ENCODE results near the gene FAU.
A peak's percentile ranks its signal among the peaks of the same experiment; 100 is the strongest.

Gene FAU

DNA sequence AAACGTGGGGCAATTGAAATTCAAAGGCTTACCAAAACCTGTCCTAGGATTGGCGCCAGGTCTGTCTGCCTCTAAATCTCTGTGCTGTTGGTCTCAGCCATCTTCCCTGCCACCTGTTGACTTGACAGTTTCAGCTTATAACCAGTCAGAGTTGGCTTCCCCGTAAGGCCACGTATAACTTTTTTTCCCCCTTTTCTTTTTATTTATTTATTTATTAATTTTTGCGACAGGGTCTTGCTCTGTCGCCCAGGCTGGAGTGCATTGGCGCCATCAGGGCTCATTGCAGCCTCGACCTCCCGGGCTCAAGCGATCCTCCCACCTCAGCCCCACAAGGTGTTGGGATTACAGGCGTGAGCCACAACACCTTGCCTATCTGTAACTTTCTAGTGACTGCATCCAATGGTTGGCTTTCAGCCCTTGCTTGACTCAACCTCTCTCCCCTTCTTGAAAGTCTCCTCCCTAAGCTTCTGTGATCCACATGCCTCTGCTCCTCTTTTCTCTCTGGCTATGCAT is 13.8 kb upstream of the FAU start:
- DNase-seq (ENCODE audit: low read depth in 2 of 2): no peak

DNA sequence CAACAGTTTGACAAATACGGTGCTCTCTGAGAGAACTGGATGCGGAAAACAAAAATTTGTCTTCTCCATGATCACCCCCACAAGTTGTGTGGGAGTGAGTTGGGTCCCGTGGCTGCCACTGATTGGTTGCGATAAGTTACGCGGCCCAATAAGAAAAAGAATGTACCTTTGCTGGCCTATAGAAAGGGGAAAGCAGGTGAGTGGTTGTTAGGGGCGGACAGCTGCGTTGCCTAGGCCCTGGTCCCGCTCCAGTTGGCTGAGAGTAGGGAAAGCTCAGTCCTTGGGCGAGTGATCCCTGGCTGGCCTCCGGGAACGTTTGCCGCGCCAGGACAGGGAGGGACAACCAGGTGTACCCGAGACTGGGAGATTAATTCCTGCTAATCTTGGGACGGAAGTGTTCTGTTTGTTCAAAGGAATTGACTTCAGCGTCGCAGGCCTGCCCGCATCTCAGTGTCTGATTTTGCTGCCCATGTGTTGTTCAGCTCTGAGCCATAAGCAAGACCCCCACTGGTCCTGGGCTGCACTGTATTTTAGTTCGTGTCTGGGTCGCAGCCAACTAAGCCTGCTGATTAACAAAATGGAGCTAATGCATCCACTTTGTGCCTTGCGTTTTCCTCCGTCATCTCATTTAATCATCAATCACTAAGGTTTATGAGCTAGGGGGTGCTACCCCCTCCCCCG is 13.2 kb upstream of the FAU start:
- DNase-seq (ENCODE audit: low read depth in 2 of 2): peak; percentile 65 to 77

DNA sequence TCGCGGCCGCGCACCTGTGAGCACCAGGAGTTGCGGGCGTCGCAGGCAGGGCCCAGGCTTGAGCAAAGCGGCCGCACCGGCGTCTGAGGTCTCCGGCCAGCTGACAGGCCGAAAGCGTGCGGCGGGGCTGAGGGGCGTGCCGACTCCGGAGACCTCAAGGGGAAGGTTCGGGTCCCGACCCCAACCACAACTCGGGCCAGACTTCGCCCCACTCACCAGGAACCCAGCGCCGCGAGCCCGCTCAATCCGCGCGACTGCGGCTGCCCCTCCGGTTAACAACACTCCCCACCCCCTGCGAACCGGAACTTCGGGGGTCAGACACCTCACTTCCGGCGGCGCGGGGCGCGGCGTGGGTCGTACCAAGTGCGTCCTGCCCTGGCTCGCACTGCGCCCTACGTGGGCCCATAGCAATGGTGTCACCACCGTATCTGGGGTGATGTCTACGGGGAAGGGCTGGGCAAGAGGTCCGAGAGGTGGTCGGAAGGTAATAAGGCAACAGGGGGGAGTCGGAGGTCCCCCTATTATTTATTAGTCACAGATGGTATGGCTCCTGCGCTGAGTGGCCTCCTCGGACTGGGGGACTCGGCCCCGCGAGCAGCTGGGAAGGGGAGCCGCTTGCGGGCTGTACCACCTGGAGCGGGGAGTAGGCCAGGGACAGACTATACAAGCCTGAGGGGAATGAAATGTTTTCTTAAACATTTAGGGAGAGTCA is 12.5 kb upstream of the FAU start, which contains the start of gene SYVN1:
SYVN1 (minus strand) TSS at position 280 of the 712 bp plus-strand sequence. CDS start 918 bp downstream, outside the sequence.
- DNase-seq (ENCODE audit: low read depth in 2 of 2): peak; percentile 84 to 86

DNA sequence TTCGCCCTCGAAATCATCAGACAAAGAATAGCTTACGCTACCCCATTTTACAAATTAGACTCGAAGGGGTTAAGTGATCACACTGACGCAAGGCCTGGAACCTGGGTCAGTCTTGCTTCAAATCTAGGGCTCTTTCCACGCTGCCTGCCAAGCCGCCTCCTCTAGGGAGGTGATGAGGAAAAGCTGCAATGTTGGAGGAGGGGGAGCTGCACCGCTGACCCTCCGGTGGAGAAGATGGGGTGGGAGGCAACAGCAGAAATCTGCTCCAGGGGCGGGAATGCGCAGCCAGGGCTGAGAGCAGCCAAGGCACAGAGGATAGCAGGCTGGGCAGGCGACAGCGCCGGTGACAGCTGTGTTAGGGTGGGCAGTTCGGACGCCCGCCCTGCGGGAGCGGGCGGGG is 11.8 kb upstream of the FAU start:
- no peak for DNase-seq (ENCODE audit: low read depth in 2 of 2)

DNA sequence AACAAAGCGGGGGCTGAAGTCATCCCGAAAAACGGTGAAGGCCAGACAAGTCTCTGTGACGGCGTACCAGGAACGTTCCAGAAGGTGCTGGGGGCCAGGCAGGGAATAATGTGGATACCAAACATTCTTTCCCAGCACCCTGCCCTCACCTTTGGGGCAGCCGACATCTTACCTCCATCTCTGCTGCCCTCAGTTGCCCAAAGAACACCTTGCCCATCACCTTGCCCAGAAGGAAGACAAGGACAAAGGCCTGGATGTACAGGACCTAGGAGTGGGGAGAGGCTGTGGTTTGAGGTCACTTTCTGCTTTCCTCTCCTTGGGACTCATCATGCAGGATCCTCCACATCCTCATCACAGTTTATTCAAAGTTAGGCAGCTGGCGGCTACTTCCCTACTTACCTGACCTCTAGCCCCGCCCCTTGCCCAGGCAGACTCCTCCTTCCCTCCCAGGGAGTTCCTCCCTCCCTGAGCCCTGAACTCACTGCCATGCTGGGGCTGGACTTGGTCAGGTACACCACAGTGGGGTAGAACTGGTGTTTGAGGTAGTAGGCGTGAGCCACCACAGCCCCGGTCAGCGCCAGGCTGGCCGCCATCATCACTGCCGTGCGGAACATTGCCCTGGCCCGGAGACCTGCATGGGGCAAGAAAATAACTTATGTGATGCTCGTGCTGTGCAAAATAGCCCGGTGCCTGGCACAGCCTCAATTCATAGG is 11.2 kb upstream of the FAU start:
- no peak for DNase-seq (ENCODE audit: low read depth in 2 of 2)

DNA sequence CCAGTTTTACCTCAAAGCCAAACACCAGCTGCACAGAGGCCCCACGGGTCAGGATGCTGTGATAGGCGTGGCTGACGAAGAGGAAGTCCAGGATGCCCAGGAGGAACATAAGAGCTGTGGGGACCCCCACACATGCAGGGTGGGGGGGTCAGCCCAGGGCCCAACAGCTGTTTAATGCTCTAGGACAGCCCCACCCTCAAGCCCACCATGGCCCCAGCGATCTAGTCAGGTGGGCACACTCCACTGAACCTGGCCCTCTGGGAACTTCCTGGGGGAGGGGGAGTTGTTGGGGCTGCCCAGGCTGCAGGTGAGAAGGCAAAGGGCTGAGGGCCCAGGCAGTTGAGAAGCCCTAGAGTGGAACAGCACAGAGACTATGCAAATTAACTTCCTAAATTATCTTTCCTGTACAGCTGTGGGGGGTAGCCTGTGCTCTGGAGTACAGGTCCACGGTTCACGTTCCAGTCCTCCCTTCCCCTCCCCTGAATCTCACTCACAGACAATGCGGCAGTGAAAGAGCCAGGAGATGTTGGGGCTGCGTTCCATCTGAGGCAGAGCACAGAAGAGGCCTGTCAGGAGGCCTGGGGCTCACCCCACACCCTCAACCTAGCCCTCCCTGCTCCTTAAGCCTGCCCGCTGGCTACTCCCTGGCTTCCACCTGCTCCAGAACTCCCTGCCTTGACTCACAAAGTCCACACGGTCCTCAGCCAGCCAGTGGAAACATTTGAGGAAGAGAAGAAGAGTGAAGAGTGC is 10.5 kb upstream of the FAU start:
- DNase-seq (ENCODE audit: low read depth in 2 of 2): no peak

DNA sequence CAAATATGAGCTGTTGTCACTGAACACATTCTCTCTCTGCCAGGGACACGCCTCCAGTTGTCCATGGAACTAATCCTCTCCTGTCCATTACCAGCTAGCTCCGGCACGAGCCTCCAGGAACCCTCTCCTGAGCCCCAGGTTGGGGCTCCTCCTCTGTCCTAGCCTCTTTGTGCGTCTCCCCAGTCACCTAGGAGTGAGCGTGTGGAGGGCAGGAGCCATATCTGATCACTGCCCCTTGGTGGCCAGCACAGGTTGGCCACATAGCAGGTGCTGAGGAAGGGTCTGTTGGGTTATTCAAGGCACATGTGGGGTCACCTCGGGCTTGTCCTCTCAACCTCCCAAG is 9.9 kb upstream of the FAU start:
- DNase-seq (ENCODE audit: low read depth in 2 of 2): no peak

DNA sequence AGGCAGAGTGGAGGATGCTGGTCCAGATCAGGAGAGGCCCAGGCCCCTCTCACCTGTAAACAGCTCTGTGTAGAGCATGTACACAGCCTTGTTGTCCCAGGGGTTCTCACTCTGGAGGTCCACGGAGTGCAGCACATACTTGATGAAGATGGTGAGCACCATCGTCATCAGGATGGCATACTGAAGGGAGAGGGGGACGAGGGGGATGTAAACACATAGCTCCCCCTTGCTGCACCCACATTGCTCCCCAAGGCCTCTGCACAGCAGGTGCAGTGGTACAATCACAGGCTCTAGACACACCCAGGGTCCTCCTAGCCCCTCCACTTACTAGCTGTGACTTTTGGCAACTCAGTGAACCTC is 9.5 kb upstream of the FAU start:
- DNase-seq (ENCODE audit: low read depth in 2 of 2): no peak

DNA sequence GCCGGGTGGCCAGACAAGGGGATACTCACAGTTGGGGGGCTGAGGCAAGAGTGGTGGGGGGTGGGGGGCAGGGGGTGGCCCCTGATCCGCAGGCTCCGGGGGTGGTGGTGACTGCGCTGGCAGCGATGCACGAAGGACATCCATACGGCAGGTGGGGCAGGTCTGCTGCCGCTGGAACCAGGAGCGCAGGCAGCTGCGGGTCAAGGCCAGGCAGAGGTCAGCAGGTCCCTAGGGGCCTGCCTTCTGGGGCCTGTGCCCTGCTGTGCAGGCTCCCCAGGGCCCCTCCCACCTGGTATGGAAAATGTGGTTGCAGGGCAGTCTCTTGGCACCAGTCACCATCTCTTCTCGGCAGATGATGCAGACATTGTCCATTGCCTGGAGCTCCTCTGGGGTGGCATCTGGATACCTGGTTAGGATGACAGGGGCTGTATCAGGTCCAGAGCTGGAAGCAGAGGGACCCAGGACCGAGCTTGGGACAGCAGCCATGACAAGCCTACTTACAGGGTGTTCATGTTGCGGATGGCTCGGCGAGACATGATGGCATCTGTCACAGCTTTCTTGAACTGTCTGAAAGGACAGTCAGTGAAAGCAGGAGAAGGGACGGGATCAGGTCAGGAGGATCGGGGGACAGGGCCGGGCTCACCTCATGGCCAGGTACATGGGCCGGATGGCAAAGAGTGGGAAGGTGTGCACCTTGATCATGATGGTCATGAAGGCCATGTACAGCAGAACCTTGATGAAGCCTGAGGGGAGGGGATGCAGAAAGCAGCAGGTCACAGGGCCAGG is 8.9 kb upstream of the FAU start:
- no peak for DNase-seq (ENCODE audit: low read depth in 2 of 2)

DNA sequence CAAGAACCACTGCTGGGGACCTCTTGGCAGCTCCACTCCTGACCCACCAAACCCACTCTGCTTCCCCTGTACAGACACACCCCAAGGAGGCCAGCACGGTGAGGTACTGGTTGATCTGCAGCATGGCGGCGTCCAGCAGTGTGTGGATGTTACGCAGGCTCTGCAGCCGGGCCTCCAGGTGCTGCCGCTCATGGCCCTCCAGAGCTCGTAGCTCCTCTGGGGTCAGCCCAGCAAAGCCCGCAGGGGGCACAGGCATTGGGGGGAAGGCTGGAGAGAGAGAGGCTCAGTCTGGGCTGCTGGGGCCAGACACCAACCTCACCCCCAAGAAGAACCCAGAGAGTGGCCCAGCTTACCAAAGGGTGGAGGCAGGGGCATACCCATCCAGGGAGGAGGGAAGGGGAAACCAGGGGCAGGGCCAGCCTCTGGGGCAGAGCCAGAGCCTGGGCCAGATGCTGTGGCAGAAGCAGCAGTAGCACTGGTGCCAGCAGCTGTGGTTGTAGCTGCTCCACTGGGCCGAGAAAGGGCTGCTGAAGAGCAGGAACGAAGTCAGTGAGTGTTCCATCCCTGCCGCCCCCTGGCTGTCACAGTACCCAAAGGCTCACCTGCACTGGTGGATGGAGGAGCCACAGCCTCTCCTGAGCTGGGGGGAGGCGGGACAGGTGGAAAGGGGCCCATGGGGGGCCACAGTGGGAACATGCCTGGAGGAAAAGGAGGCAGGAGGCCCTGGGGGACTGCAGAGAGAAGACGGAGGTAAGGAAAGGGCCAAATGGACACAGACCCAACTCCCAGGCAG is 7.9 kb upstream of the FAU start:
- no peak for DNase-seq (ENCODE audit: low read depth in 2 of 2)

DNA sequence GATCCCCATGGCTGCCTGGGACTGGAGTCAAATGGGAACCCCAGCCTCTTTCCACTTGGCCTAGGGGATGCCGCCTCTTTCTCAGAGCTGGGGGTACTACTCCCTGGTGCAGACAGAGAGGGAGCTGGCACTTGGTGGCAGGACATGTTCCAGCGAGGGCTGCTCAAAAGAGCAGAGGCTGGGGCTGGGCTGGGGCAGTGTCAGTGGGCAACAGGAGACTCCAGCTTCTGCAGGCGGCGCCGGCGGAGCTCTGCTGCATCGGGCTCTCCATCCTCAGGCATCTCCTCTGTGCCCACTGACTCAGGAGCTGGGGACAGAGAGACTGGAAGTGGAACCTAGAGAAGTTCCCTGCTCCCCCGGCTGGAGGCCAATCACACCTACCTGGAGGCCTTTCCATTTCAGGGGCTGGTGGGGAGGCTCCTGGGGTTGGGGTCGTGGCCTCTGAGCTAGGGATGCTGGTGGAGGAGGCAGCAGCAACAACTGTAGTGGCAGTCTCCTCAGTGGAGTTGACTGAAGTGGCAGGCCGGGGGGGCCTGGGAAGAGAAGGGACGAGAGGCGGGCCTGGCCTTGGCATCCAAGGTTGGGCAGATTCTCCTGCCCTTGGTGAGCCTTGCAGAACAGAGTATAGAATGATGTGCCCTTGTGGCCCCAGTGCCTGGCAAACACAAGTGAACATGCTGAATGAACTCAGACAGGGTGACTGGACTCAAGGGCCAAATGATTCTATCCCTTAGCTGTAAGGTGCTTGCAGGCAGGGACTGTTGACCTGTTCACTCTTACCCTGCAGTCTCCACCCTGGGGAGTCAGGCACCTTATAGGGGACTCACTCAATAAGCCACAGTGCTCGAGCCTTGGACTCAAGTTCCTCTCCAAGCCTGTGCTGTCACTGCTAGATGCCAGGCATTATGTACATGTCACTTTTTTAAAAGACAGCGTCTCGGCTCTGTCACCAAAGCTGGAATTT is 6.5 kb upstream of the FAU start:
- DNase-seq (ENCODE audit: low read depth in 2 of 2): no peak

DNA sequence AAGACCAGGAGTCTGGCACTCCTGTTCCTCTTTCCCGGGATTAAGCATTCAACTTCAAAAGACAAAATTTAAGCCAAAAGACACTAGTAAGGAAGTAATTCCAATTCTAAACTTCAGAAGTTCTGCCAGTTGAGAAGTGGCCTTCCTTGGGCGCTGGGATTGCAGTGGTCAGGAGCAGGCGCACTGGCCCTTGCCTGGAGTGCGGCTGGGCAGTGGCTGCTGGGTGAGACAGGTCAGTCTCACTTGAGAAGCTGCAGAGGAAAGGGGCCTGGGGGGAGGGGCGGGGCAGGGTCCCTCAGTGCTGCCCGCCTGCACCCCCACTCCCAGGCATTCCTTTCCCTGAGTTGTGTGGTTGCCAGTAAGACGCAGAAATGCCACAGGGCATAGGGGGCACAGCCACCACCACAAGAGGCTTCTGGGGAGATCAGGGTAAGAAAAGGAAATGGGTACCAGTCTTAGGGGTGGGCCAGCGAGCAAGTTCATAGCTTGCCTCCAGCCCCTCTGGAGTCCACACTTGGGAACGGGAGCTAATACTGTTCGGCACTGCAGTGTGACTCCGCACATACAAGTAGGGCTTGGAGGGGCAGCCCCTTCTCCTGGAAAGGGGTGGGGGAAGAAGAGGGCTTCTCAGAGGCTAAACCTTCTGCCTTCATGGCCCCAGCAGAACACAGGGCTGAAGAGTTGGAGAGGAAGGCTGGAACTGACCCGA is 5.7 kb upstream of the FAU start:
- DNase-seq (ENCODE audit: low read depth in 2 of 2): no peak

DNA sequence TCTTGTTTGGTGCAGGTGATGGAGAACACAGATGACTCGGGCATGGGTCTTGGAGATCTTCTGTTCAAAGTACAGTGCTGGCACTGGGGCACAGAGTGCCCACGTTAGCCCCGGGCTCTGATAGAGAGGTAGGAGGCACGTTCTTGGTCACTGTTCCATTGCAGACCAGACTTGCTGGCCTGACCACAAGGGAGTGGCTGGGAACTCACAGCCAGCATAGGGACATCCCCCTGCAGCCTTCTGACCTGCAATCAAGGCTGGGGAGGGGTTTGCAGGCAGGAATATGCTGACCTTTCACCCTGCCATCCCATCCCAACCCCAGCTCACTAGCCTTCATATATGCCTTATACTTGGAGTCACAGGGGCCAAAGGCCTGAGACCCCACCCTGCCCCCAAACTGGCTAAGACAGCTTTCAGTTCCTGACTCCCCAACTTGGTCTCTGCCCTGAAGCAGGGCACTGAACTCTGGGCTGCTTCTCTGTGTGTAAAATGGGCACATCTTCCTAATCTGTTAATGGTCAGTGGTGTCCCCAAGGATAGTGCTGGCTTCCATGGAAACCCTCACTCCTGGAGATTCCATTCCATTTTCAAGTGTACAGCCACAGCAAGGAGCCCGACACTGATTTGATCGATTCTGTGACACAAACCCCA is 4.8 kb upstream of the FAU start:
- DNase-seq (ENCODE audit: low read depth in 2 of 2): no peak

DNA sequence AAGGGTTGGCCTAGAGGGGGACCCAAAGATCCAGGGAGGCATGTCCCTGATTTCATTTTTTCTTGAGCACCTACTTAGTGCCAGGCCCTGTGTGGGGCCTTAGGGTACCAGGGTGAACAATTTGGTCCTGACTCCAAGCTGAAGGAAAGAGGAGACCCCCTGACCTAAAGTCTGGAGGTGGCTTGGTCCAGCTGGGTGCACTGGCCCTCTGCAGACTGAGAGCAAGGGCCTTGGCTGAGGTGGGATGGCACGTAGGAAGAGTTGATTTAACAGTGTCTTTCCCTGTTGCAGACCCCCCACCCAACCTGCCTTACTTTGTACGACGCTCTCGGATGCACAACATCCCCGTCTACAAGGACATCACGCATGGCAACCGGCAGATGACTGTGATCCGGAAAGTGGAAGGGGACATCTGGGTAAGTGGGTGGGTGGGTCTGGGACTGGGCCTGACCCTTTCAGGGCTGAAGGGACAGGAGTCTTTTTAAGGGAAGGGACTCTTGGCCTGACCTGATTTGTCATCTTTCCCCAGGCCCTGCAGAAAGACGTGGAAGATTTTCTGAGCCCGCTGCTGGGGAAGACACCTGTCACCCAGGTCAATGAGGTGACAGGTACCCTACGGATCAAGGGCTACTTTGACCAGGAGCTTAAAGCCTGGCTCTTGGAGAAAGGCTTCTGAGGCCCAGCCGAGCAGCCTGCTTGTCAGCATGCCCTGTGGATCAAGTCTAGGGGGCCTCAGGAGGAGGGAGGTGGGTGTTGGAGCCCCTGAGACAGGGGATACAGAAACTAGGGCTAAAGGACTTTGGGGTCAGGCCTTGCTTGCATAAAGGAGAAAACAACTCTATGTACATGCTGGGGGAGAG is 3.5 kb upstream of the FAU start:
- DNase-seq (ENCODE audit: low read depth in 2 of 2): no peak

DNA sequence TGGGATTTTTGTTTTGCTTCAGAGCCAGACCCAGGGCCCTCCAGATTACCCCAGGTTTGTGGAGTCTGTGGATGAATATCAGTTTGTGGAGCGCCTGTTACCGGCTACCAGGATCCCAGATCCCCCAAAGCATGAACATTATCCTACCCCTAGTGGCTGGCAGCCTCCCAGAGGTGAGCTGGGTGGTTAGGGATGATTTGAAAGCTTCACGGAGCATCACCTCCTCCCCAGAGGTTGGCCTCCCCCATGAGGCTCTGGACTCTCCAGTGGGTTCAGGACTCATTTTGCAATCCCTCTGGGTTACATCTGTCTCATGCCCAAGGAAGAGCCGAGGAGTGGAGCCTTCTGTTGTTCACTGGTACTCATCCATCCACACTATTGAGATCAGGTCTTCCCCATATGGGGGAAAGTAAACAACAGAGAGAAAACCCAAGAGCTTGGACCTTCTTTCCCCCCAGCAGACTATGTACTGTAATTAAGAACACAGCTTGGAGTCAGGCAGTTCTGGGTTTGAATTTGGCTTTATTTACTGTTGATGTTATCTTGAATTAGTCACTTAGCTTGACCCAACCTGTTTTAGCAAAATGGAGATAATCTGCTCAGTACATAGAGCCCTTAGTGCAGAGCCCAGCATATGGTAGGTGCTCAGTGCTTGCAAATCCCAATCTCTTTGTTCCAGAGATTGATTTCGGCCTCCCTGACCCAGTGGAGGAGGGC is 2.7 kb upstream of the FAU start:
- no peak for DNase-seq (ENCODE audit: low read depth in 2 of 2)

DNA sequence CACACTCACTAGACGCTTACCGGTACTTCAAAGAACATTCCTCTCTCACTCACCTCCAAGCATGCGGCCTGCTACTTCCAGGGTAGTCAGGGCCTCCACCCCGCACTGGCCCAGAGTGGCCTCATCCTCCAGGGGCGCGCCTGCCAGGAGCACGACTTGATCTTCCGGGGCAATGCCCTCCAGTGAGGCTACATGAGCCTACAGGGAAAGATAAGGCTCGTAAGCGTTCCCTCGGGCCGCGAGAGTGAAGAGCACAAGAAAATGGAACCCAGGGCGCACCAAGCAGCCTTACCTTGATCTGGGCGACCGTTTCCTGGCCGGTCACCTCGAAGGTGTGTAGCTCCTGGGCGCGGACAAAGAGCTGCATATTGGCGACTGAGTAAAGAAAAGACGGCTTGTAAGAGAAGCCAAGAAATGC is 478 bp downstream of the FAU start:
- no peak for DNase-seq (ENCODE audit: low read depth in 2 of 2)

DNA sequence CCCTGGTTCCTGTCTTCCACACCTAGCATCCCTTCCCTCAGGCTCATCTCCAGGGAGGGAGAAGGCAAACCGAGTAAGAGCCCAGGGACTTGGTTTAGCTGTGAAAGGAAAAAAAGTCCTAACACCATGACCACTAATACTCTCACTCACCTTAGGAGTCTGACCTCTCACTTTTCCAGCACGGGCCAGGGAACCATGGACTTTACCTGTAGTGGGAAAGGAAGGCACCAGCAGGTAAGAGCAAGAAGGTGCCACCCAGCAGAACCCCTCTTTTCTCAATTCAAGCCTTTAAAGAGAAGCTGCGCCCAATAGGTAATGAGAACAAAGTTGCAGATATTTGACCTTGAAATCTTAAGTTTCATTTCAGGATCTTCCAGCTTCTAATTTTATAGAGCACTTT is 1.1 kb downstream of the FAU start:
- DNase-seq (ENCODE audit: low read depth in 2 of 2): no peak

Measured in stimulated activated CD8-positive, alpha-beta memory T cell treated with anti-CD3 and anti-CD28 coated beads, Interleukin-15, amount 100 ng/mL, for 4 hours (primary cell).